Endodermal cell (in vitro differentiated cells): Measurements from ENCODE around the gene WWC2. TPM values are rescaled to one million over a fixed set of nuclear protein-coding genes. Genes with fewer than 3 reads are reported as not detected.

Source experiments
- DNase-seq: peaks from one replicate; pipeline ENCODE4 v3.0.0-alpha.2; 2017
- H3K27ac ChIP-seq: 2 replicates; pipeline ENCODE4 v1.5.1; 2013; ENCODE audit warnings: mild to moderate bottlenecking, low read depth, low read length, moderate library complexity
- H3K27me3 ChIP-seq: 2 replicates; pipeline ENCODE4 v1.6.1; 2013; ENCODE audit warnings: mild to moderate bottlenecking, low read length, moderate library complexity; ENCODE audit not compliant: insufficient read depth, control insufficient read depth, poor library complexity, severe bottlenecking
- H3K36me3 ChIP-seq: 2 replicates; pipeline ENCODE4 v1.7.0; 2013; ENCODE audit warnings: mild to moderate bottlenecking, low read length, moderate library complexity; ENCODE audit not compliant: control insufficient read depth, insufficient read depth
- H3K4me1 ChIP-seq: one replicate; pipeline ENCODE4 v1.7.0; 2013; ENCODE audit warnings: low read length; ENCODE audit not compliant: control insufficient read depth, insufficient read depth
- H3K4me3 ChIP-seq: 2 replicates; pipeline ENCODE4 v1.5.1; 2013; ENCODE audit warnings: mild to moderate bottlenecking, low read length, moderate library complexity
- H3K9ac ChIP-seq: 2 replicates; pipeline ENCODE4 v1.6.1; 2013; ENCODE audit warnings: mild to moderate bottlenecking, low read length, moderate library complexity; ENCODE audit not compliant: poor library complexity, severe bottlenecking; ENCODE audit errors: extremely low read depth
- H3K9me3 ChIP-seq: 2 replicates; pipeline ENCODE4 v1.6.1; 2013; ENCODE audit warnings: mild to moderate bottlenecking, low read length, moderate library complexity; ENCODE audit not compliant: control insufficient read depth
- H3K27ac Mint-ChIP-seq: 2 replicates; pipeline ENCODE4 v1.8.0; 2020; ENCODE audit warnings: mixed read lengths
- H3K27me3 Mint-ChIP-seq: 2 replicates; pipeline ENCODE4 v1.8.0; 2021; ENCODE audit warnings: mild to moderate bottlenecking, mixed read lengths; ENCODE audit not compliant: insufficient read depth
- H3K36me3 Mint-ChIP-seq: 2 replicates; pipeline ENCODE4 v1.8.0; 2020; ENCODE audit warnings: low read depth, mixed read lengths
- H3K4me1 Mint-ChIP-seq: 2 replicates; pipeline ENCODE4 v1.8.0; 2020; ENCODE audit warnings: mixed read lengths
- H3K4me3 Mint-ChIP-seq: 2 replicates; pipeline ENCODE4 v1.8.0; 2020; ENCODE audit warnings: mild to moderate bottlenecking, moderate library complexity, mixed read lengths
- H3K9me3 Mint-ChIP-seq: 2 replicates; pipeline ENCODE4 v1.8.0; 2020; ENCODE audit warnings: mild to moderate bottlenecking, mixed read lengths
- CTCF ChIP-seq: fragments of 200-600 bp; sonication (generic); conservative IDR thresholded peaks from 2 replicates; pipeline ENCODE4 v1.5.0; 2021; ENCODE audit warnings: antibody characterized with exemption, mild to moderate bottlenecking
- WGBS, 2 experiments: methylation state at CpG; one replicate each; pipeline versions ENCODE4 v1.1.5 to v1.1.7; 2013; ENCODE audit warnings: missing lambda C conversion rate in 2 of 2, mixed read lengths in 1 of 2; ENCODE audit not compliant: insufficient coverage in 1 of 2, insufficient read length in 1 of 2; 5-methylcytosine and 5-hydroxymethylcytosine counted together
- total RNA-seq, 2 donors: library from RNA; stranded (reverse); fragmentation: NEBNext Ultra II Directional in 1 of 2; extraction: Animal tissue kit (Norgen Biotek cat#: 25700) in 1 of 2; gene quantifications; 2 replicates in 1 of 2; 3 replicates in 1 of 2; pipeline ENCODE4 v1.2.1, GENCODE V29; 2021

Gene WWC2
- total RNA-seq, 2 donors from 2014 or later = 98.2 to 108 TPM

- 88 to 96% methylated on average over 5 to 12 of the region's 12 CpGs for WGBS, 2 experiments
- no peak overlapping the region for H3K27ac ChIP-seq
- H3K9me3 Mint-ChIP-seq = no peaks in the 10 kb centered on the region
- H3K4me1 ChIP-seq = peaks cover 6% of the 10 kb centered on the region
- H3K27ac Mint-ChIP-seq = no peak overlapping the region
- H3K27me3 ChIP-seq = no peaks in the 10 kb centered on the region
- H3K4me3 Mint-ChIP-seq = no peak overlapping the region
- H3K9ac ChIP-seq = no peak overlapping the region
- H3K4me3 ChIP-seq = no peak overlapping the region
- H3K36me3 Mint-ChIP-seq = no peaks in the 10 kb centered on the region
- peaks cover 19% of the 10 kb centered on the region for H3K4me1 Mint-ChIP-seq
- DNase-seq = no peak
- H3K27me3 Mint-ChIP-seq = peaks cover 3% of the 10 kb centered on the region
- no peaks in the 10 kb centered on the region for H3K36me3 ChIP-seq
- no peaks in the 10 kb centered on the region for H3K9me3 ChIP-seq
- no peak for TF ChIP-seq CTCF
Observed at GRCh38 chr4:183348136-183348535, 249.1 kb downstream of the WWC2 start.

DNA sequence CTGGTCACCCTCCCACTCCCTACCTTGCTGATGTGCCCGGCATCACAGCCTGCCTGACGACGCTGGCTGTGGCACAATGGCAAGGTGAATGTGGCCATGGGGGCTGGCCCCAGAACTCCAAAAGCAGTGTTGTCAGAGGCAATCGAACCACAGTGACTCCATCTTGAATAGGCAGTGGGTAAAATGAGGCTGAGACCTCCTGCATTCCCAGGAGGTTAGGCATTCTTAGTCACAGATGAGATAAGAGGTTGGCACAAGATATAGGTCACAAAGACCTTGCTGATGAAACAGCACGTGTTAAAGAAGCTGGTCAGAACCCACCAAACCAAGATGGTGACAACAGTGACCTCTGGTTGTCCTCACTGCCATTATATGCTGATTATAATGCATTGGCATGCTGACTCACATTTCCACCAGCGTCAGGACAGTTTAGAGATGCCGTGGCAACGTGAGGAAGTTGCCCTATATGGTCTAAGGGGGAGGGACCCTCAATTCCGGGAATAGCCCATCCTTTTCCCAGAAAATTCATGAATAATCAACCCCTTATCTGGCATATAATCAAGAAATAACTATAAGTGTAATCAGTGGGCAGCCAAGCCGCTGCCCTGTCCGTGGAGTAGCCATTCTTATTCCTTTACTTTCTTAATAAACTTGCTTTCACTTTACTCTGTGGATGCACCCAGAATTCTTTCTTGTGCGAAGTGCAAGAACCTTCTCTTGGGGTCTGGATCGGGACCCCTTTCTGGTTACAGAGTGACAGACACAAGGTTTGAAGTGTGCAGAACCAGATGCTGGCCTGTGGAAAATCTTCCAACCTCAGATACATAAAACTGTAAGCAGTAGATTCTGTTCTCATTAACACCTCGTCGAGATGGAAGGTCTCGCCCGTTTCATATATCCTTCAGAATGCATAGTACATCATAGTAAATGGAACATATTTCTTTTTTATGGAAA is 249.9 kb downstream of the WWC2 start:
- H3K9ac ChIP-seq = no peak overlapping the region

DNA sequence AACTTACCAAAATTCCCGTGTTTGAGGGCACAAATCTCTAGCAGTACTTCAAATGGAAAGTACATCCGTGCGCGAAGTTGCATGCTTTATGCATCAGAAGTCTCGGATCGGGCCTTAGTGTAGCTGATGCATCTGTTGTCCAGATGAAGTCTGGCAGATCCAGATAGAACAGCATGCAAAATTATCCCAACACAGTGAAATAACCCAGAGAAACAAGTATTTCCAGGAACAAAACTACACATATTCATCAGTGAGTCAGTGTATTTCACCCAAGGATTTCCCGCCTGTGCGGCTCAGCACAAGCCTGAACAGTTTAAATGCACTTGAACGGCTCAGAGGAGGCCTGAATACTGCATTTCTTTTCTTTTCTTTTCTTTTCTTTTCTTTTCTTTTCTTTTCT is 250.6 kb downstream of the WWC2 start:
- H3K27me3 ChIP-seq = no peaks in the 10 kb centered on the region
- 95 to 97% methylated on average over 7 to 9 of the region's 9 CpGs for WGBS, 2 experiments
- Mint-ChIP-seq H3K27ac (no peak overlapping the region), H3K9me3 (no peaks in the 10 kb centered on the region), H3K27me3 (peaks cover 3% of the 10 kb centered on the region), H3K36me3 (no peaks in the 10 kb centered on the region), H3K4me1 (peaks cover 19% of the 10 kb centered on the region), H3K4me3 (no peak overlapping the region)
- H3K4me1 ChIP-seq = peaks cover 6% of the 10 kb centered on the region
- H3K36me3 ChIP-seq = no peaks in the 10 kb centered on the region
- no peak for DNase-seq
- H3K27ac ChIP-seq = no peak overlapping the region
- H3K9me3 ChIP-seq = no peaks in the 10 kb centered on the region
- no peak overlapping the region for H3K4me3 ChIP-seq
- no peak overlapping the region for H3K9ac ChIP-seq
- no peak for TF ChIP-seq CTCF

More for the DNA sequence above, 249.9 kb downstream of the WWC2 start:
- no peaks in the 10 kb centered on the region for H3K9me3 Mint-ChIP-seq
- 91 to 92% methylated on average over 13 to 17 of the region's 17 CpGs for WGBS, 2 experiments
- Histone ChIP-seq H3K4me1 (peaks cover 6% of the 10 kb centered on the region), H3K9me3 (no peaks in the 10 kb centered on the region), H3K36me3 (no peaks in the 10 kb centered on the region), H3K27ac (no peak overlapping the region), H3K27me3 (no peaks in the 10 kb centered on the region), H3K4me3 (no peak overlapping the region)
- H3K27me3 Mint-ChIP-seq = peaks cover 3% of the 10 kb centered on the region
- no peak for DNase-seq
- no peak overlapping the region for H3K27ac Mint-ChIP-seq
- H3K4me3 Mint-ChIP-seq = no peak overlapping the region
- TF ChIP-seq CTCF = no peak
- H3K36me3 Mint-ChIP-seq = no peaks in the 10 kb centered on the region
- H3K4me1 Mint-ChIP-seq = peaks cover 19% of the 10 kb centered on the region
